ENCODE results near the gene SLC6A7.

SLC6A7 gene

DNA sequence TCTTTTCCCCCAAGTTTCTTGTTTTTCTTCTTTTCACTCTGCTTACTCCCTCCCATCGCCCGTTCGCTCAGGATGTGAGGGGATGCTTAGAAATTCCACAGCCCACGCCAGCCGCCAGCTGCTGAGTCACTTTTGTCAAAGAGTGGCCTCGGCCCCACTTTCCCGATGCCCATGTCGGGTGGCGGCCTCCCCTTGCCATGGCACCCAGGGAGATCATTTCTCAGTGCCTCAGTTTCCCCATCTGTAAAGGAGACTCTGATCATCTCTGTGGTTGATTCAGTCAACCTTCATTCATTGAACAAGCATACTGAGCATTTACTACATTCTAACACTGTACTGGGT, 33.9 kb upstream of the SLC6A7 start:
- no peak for DNase-seq

DNA sequence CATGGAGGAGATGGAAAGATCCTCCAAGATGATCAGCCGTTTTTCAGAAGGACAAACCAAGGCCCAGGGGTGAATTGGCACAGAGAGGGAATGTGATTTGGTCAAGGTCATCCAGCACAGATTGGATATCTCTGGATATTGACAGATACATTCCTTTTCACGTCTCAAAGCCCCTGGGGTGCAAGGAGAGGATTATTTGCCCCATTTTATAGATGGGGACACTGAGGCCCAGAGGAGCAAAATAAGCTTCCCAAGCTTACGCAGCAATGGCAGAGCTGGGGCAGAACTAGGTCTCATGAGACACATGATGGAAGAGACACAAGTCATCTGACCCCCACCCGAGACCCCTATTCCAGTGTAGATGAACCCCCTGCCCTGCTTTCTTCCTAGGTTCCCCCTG, 33.3 kb upstream of the SLC6A7 start:
- no peak for DNase-seq

DNA sequence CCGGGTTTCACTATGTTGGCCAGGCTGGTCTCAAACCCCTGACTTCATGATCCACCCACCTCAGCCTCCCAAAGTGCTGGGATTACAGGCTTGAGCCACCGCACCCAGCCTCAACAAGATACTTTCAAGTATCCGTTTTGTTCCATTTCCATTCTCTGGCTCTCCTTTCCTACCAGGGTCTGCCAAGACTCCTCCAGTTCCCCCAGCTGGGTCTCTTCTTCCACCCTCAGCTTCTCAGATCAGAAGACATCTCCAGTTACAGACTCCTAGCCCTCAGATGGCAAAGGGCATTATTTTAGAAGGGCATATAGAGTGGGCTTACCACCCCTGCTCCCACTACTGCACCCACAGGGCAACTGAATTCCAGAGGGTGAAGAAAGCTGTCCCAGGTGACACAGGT, 32.7 kb upstream of the SLC6A7 start:
- DNase-seq, result no peak

DNA sequence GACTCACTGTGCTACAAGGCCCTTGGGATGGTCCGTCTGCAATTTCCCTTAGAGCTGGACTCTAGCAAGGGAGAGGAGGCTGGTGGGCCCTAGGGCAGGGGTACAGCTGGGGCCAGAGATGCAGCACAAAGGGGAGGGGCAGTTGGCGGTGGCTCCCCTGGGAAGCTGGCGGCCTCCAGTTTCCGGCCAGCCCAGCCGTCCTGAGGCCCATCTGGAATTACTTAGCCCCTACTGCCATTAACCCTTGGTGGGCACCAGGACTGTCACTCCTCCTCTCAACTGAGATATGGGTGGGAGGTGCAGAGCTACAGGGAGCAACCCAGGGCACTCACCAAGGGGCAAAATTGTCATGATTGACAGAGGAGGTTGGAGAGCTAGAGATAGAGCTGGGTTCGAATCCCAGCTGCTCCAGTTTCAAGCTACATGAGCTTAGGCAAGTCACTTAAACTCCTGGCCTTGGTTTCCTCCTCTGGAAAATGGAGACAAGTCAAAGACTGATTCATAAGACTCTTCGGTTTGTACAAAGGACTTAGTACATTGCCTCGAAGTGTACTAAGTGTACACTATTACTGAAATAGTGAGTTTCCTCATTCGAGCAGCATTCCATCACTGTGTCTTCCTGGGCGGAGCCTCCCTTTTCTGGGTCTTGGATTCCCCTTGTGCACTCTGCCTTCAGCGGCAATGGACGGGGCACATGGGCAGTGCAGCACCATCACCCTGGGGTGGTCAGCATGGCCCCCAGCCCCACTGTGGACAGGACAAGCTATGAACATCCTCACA, 31.5 kb upstream of the SLC6A7 start:
- DNase-seq, result no peak

DNA sequence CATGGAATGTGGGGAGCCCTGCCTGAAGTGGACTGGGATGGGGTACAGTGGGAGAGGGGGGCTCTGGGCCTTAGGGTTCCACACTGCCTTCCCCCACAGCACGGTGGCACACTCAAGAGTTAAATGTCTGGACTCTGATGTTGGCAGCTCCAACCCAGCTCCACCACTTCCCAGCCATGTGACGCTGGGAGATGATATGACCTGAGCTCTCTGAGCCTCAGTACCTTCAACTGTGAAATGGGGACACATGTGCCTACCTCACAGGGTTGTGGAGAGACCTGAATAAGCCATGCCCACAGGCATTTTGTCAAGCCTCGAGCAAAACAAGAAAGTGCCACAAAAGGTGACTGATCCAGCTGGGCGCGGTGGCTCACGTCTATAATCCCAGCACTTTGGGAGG, 30.8 kb upstream of the SLC6A7 start:
- no peak for DNase-seq

DNA sequence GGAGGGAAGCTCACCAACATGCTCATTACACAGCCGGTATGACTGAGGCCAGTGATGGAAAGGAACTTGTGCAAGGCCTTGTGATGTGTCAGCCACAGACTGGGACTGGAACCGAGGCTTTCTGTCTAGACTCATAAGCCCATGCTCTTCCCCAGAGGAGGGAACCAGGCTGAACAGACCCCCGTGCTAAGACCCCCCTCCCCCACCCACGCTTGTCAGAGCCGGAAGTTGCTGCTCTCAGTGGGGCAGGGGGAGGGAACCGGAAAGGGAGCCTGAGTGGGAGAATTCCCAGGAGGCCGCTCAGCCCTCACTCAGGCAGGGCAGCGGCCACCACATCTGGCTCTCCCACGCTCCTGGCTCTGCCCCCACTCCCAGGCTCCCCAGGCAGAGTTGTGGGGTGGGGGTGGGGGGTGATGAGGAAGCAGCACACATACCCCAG, 30.1 kb upstream of the SLC6A7 start:
- no peak for DNase-seq

DNA sequence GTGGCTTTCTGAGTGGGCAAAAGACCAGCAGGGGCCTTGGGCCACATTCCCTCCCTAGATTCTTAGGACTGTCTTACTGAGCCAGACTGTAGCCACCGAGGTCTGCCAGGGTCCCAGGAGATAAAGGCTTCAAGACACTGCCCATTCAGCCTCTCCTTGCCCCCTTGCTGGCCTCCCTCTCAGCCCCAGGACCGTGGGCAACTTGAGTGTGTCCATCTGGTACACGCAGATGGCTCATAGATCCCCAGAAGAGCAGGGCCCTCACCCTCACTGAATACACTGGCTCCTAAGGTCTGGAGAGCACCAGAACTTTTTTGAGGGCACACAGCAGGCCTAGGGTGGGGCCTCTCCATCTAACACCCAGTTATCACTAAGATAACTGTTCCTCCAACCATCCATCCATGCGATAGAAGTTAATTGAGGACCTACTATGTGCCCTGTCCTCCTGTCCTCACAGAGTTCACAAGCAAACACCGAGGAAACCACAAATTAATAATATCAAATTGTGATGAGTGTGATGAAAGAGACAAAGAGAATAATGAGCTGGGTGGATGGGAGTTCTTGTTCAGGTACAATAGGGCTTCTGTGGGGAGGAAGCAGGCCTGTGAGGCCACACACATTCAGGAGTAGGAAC, 29.3 kb upstream of the SLC6A7 start:
- DNase-seq, result no peak

DNA sequence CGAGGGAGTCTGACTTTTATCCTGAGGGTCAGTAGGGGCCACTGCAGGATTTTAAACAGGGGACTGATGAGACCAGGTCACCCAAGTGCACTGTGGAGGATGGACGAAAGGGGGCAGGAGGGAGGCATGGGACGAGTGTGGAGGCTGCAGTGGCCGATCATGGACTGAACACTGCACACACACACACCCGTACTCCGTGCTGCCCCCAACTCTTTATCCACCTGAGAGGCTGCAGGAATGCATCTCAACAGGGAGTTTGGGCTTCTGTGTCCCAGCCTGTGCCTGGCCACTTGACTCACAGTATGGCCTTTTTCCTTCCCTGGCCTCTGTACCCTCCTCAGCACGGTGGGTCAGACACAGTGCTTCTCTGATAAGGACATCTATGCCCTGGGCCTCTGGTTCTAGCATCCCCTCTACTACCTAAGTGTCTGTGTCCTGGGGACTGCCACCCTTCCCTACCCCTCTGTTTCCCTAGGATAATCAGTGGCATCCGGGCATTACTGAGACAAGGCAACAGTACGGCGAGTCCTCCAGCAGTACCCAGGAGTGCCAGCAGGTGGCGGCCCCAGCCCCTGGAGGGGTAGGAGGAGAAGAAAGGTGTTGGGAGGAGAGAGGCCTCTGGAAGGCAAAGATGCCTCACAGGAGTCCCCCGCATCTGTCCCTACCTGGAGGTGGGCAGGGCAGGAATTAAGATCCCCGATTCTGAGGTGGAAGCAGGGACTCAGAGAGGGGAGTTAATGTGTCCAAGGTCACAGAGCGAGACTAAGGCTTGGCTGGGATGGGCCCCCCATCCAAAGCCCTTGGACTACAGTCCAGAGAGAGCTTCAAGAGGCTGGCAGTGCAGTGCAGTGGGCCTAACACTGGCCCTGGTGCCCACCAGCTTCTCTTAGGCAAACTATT, 28.4 kb upstream of the SLC6A7 start:
- DNase-seq, result peak; percentile 57 to 67

DNA sequence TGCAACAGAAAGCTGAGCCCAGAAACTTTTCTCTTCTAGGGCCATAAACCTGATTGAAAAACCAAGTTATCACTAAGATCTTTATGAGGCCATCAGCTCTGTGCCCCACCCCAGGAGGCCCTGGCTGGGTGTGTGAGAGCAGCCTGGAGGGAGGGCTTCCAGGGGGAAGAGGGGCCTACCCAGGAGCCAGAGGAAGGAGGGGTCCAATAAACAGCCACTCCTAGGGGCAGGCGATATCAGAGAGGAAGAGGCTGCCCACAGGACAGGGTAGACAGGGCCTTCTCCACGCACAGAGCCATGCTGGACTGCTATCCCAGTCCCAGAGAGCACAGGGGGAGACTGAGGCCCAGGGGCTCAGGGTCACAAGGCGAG, 27.7 kb upstream of the SLC6A7 start:
- DNase-seq, result no peak

DNA sequence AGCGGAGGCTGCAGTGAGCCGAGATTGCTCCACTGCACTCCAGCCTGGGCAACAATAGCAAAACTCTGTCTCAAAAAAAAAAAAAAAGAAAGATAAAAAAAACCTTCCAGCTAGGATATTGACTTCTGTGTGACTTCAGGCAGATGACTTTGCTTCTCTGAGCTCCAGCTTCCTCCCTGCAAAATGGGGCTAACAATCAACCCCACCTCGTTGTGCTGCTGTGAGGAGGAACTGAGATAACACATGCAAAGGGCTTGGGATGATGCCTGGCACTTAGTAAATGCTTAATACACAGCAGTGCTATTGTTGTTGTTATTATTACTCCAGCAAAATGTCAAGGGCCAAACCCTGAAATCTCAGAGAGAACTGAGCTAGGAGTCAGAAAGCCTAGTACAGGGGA, 26.8 kb upstream of the SLC6A7 start:
- DNase-seq, result no peak

DNA sequence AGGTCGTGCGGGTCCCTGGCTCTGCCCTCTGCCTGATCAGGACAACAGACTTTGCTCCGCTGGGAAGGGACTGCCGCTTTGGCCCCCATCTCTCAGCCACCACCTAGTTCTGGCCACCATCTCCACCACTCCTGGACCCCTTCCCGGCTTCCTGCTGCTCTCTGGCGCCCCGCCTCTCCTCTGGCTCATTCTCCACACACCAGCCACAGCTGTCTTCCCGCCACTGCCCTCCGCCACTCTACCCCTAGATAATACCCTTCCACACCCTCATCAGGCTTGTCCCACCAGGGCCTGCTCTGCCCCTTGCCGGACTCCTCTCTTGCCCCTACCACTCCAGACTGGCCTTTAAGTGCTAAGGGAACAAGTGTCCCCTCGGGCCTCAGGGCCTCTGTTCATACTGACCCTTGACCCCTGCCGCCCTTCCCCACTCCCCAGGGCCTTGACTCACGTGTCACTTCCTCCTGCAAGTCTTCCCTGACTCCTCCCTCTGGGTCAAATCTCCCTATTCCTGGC, 26.3 kb upstream of the SLC6A7 start:
- DNase-seq, result no peak

DNA sequence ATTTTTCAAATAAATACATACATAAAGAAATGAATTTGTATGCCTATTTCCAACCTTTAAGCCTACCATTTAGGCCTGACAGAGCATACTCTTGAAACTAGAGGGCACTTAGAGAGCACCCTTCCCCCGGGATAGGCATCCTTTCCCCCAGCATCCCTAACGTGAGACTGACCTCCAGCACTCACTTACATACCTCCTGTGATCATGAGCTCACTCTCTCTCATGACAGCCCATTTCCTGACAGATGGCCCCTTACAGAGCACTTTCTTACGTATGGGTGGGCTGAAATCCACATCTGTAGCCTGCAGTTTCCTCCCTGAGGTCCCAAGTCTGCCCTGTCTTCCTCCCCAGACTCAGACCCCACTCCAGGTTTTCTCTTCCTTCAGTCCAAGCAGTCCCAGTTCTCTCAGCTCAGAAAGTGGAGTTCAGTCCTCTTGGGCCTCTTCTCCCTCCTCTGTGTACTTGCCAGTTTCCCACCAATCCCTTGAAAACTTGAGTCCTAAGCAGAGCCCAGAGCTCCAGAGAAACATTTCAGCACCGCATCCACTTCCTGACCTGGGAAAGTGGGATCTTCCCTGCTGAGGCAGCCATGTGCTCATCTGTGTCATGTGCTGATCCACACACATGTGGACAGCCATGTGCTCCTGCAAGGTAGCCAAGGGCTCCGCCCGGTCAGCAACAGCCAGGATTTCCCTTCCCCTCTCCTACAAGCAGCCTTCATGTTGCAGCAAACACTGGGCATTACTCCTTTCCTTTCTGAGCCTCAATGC, 25.5 kb upstream of the SLC6A7 start:
- no peak for DNase-seq

DNA sequence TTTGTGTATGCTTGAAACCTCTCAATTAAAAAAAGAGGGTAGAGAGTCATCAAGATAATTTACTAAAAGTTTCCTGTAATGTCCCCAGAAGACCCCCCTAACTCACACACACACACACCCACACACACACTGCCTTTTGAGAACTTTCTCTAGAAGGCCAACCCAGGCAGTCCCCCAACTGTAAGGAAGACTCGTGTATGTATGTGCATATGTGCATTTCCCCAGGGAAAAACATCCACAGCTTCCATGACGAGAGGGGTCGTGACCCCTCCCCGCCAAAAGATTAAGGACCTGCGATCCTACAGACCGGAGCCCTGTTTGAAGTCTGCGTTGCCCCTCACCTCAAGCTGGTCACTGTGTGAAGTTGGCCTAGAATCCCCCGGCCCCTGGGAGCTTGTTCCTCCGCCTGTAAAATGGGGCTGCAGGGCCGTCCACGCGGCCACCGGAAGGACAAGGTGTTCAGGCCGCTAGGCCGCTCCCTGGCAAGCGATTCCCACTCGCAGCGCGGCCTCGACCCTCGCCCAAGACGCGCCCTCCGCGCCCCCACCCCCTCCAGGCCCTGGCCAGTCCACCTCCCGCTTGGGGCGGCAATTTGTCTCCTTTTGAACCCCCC, 23.7 kb upstream of the SLC6A7 start:
- no peak for DNase-seq

DNA sequence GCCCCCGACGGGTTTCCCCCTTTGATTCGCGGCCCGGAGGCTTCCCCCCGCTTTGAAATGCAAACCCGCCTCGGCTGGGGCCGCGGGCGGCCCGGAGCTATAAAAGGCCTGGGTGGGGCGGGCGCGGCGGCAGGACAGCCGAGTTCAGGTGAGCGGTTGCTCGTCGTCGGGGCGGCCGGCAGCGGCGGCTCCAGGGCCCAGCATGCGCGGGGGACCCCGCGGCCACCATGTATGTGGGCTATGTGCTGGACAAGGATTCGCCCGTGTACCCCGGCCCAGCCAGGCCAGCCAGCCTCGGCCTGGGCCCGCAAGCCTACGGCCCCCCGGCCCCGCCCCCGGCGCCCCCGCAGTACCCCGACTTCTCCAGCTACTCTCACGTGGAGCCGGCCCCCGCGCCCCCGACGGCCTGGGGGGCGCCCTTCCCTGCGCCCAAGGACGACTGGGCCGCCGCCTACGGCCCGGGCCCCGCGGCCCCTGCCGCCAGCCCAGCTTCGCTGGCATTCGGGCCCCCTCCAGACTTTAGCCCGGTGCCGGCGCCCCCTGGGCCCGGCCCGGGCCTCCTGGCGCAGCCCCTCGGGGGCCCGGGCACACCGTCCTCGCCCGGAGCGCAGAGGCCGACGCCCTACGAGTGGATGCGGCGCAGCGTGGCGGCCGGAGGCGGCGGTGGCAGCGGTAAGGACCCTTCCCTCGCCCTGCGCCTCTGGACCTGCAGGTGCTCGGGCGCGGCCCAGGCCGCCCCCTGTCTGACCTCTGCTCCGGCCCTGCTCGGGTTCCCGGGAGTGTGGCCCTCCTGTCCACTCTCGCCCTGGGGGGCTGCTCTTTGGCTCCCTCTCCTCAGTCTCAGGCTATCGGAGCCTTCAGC, 23.0 kb upstream of the SLC6A7 start, which contains the start of gene CDX1:
CDX1 (plus strand) TSS at position 129 of the 862 bp plus-strand sequence; CDS start at position 228, 99 bp downstream.
- DNase-seq, result no peak

DNA sequence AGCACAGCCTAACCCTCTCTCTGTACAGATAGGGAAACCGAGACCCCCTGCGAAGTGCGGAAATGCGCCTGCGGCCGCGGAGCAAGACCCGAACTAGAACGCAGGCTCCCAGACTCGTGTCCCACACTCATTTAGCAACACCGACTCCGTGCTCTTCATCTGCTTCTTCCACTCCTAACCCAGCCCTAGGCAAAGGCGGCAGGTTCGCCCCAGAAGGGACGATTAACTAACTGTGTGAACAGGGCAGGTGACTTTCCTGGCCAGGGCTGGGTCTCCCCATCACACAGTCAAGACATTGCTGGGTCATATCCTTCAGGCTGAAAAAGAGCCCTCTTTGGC, 22.4 kb upstream of the SLC6A7 start:
- DNase-seq, result no peak

DNA sequence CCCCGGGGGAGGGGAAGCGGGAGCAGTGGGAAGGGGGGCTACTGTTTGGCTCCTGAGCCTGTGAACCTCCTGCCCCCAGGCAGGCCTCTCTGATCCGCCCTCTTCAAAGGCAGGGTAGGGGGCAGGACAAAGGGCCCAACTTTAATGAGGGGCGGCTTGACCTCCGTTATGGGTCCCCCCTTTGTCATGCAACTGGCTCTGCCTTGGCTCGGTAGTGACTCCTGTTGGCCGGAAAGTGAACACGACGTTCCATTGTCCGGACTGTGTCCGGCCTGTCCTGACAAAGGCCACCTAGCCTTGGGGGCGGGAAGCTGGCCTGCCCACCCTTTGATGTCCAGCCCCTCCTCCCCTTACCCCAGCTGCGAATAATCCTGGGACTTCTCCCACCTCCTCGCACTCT, 22.0 kb upstream of the SLC6A7 start:
- no peak for DNase-seq

DNA sequence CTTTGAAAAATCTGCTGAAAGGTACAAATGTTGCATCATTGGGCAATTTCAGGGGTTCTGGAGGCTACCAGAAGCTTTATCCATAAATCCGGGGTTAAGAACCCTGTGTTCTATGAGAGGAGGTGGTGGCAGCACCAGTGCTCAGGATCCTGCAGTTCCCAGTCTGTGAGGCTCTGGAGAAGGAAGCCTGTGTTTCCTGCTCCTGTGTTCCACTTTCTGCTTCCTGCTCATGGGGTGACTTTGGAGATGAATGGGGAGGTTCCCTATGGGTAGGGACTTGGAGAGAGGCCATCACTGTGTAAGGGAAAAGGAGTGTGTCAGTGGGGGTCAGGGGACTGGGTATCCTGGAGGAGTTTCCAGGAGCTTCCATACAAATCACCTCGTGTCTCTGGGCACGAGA, 21.0 kb upstream of the SLC6A7 start:
- no peak for DNase-seq

DNA sequence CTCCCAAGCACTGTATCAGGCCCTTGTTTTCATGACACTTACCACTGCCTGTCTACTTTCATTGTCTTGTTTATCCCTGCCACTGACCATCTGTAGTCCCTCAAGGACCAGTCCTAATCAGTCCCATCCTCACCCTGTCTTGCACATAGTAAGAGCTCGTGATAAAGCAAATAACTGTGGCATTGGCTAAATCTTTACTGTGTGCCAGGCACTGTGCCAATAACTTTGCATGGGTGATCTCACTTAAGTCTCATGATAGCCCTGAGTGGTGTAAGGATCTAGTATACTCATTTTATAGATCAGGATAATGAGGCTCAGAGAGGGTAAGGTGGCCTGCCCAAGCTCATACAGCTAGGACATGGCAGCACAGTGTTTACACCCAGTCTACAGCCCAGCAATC, 17.7 kb upstream of the SLC6A7 start:
- DNase-seq, result no peak

DNA sequence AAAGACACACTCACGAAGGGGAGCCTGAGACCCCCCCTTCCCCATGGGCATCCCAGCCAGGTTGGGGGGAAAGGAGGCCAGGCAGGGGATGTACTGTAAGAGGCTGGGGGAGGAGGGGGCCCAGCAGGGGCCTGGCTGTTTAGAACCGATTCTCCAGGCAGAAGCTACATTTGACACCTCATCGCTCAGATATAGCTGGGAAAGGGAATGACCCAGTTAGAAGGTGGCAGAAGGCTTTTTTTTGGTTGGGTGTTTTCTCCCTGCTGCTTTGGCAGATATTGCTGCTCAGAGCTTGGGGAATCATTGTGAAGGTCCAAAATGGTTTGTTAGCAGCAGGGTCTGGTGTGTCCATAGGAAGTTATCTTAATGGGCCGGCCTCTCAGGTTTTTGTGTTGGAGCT, 17.3 kb upstream of the SLC6A7 start:
- no peak for DNase-seq

DNA sequence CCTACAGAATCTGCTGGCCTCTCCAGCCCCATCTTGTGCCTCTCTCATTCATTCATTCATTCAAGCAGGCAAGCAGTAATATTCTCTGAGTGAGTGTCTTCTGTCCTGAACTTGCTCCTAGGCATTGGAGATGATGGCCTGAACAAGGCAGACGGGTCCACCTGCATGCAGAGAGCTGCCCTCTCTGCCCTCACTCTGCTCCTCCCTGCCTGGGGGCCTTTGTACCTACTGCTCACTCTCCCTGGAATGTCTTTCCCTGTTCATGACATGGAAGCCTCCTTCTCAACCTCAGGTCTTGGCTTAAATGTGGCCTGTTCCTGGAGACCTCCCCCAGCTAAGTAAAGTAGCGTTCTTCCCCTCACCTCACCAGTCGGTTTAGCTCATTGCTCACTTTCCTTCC, 16.7 kb upstream of the SLC6A7 start:
- no peak for DNase-seq

DNA sequence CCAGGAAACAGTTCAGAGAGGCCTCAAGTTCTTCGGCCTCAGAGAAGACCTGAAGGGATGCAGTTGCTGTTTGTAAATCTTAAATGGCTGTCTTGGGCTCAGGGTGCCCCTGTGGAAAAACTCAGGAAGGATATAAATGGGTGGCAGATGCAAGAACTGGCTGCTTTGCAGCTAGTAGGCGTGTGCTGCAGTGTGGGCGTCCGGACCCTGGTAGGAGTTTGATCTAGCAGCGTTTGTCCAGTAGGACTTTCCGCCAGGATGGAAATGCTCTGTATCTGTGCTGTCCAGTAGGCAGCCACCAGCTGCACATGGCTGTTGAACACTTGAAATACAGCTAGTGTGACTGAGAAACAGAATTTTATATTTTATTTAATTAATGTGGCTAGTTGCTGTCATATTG, 15.6 kb upstream of the SLC6A7 start:
- no peak for DNase-seq

Measured in CD4-positive, alpha-beta T cell treated with Interferon alpha-2 for 1 hour (primary cell).